H9 (cell line): Measurements from ENCODE around the gene CBX8. TPM values are rescaled to one million over a fixed set of nuclear protein-coding genes. Genes with fewer than 3 reads are reported as not detected.

ENCODE experiments used
- DNase-seq: peaks from one replicate; pipeline ENCODE4 v3.0.0-alpha.2; 2017
- H2AFZ ChIP-seq: one replicate; pipeline ENCODE4 v1.6.1; 2013; ENCODE audit warnings: mild to moderate bottlenecking, low read length, control low read depth, moderate library complexity
- H2AK5ac ChIP-seq: 2 replicates; pipeline ENCODE4 v1.6.1; 2013; ENCODE audit warnings: low read length, control low read depth, mixed read lengths; ENCODE audit not compliant: insufficient read length
- H2BK120ac ChIP-seq: one replicate; pipeline ENCODE4 v1.6.1; 2013; ENCODE audit warnings: low read depth, mild to moderate bottlenecking, low read length, control low read depth, inconsistent platforms; ENCODE audit not compliant: poor library complexity, severe bottlenecking
- H2BK12ac ChIP-seq: 2 replicates; pipeline ENCODE4 v1.6.1; 2013; ENCODE audit warnings: low read length, control low read depth, mixed read lengths, low read depth; ENCODE audit not compliant: insufficient read length
- H2BK15ac ChIP-seq: 2 replicates; pipeline ENCODE4 v1.6.1; 2013; ENCODE audit warnings: low read depth, low read length, control low read depth
- H2BK20ac ChIP-seq: one replicate; pipeline ENCODE4 v1.6.1; 2013; ENCODE audit warnings: low read depth, mild to moderate bottlenecking, low read length, control low read depth, inconsistent platforms; ENCODE audit not compliant: poor library complexity, severe bottlenecking
- H2BK5ac ChIP-seq: 2 replicates; pipeline ENCODE4 v1.6.1; 2013; ENCODE audit warnings: low read length, control low read depth, mixed read lengths; ENCODE audit not compliant: insufficient read length
- H3K14ac ChIP-seq: 2 replicates; pipeline ENCODE4 v1.6.1; 2013; ENCODE audit warnings: low read length, control low read depth; ENCODE audit not compliant: insufficient read depth
- H3K18ac ChIP-seq: 2 replicates; pipeline ENCODE4 v1.6.1; 2013; ENCODE audit warnings: low read depth, mild to moderate bottlenecking, mixed read lengths, low read length, control low read depth; ENCODE audit not compliant: insufficient read length
- H3K23ac ChIP-seq: 2 replicates; pipeline ENCODE4 v1.6.1; 2013; ENCODE audit warnings: low read length, control low read depth, mixed read lengths, low read depth; ENCODE audit not compliant: insufficient read length
- H3K23me2 ChIP-seq: 2 replicates; pipeline ENCODE4 v1.6.1; 2013; ENCODE audit warnings: low read depth, mild to moderate bottlenecking, mixed read lengths, low read length, control low read depth; ENCODE audit not compliant: insufficient read length, poor library complexity, severe bottlenecking
- H3K27ac ChIP-seq: 2 replicates; pipeline ENCODE4 v1.5.1; 2013; ENCODE audit warnings: low read length, control low read depth, mixed read lengths, low read depth; ENCODE audit not compliant: insufficient read length
- H3K27me3 ChIP-seq: 2 replicates; pipeline ENCODE4 v1.6.1; 2013; ENCODE audit warnings: low read length, control low read depth, inconsistent platforms; ENCODE audit not compliant: insufficient read depth
- H3K4ac ChIP-seq: 2 replicates; pipeline ENCODE4 v1.6.1; 2013; ENCODE audit warnings: low read depth, mild to moderate bottlenecking, control low read depth, inconsistent platforms, low read length, moderate library complexity
- H3K4me1 ChIP-seq: 2 replicates; pipeline ENCODE4 v1.6.1; 2013; ENCODE audit warnings: low read length, control low read depth, inconsistent platforms; ENCODE audit not compliant: insufficient read depth
- H3K4me2 ChIP-seq: 2 replicates; pipeline ENCODE4 v1.6.1; 2013; ENCODE audit warnings: low read length, control low read depth, mixed read lengths; ENCODE audit not compliant: insufficient read length, insufficient read depth
- H3K56ac ChIP-seq: 2 replicates; pipeline ENCODE4 v1.6.1; 2013; ENCODE audit warnings: low read depth, mild to moderate bottlenecking, mixed read lengths, low read length, control low read depth; ENCODE audit not compliant: insufficient read length
- H3K79me1 ChIP-seq: 2 replicates; pipeline ENCODE4 v1.6.1; 2013; ENCODE audit warnings: low read depth, mild to moderate bottlenecking, moderate library complexity, low read length, control low read depth, inconsistent platforms; ENCODE audit not compliant: insufficient read depth, poor library complexity, severe bottlenecking
- H3K79me2 ChIP-seq: 2 replicates; pipeline ENCODE4 v1.6.1; 2013; ENCODE audit warnings: low read length, control low read depth, inconsistent platforms; ENCODE audit not compliant: insufficient read depth
- H3K9ac ChIP-seq: 2 replicates; pipeline ENCODE4 v1.6.1; 2013; ENCODE audit warnings: low read length, control low read depth, mixed read lengths; ENCODE audit not compliant: insufficient read length; ENCODE audit errors: extremely low read depth
- H3K9me3 ChIP-seq: one replicate; pipeline ENCODE4 v1.6.1; 2013; ENCODE audit warnings: low read depth, low read length, inconsistent platforms; ENCODE audit not compliant: control insufficient read depth
- H3T11ph ChIP-seq: one replicate; pipeline ENCODE4 v1.6.1; 2013; ENCODE audit warnings: mild to moderate bottlenecking, low read length, control low read depth, inconsistent platforms
- H4K20me1 ChIP-seq: one replicate; pipeline ENCODE4 v1.6.1; 2013; ENCODE audit not compliant: control insufficient read depth, insufficient read length, insufficient read depth
- H4K5ac ChIP-seq: 2 replicates; pipeline ENCODE4 v1.6.1; 2013; ENCODE audit warnings: low read depth, mild to moderate bottlenecking, mixed read lengths, low read length, control low read depth; ENCODE audit not compliant: insufficient read length
- H4K8ac ChIP-seq: replicated peaks from 2 replicates; pipeline ENCODE4 v1.6.1; 2013; ENCODE audit warnings: low read length, control low read depth, mixed read lengths, low read depth; ENCODE audit not compliant: insufficient read length
- H4K91ac ChIP-seq: 2 replicates; pipeline ENCODE4 v1.6.1; 2013; ENCODE audit warnings: low read depth, mild to moderate bottlenecking, moderate library complexity, mixed read lengths, low read length, control low read depth; ENCODE audit not compliant: insufficient read length
- H3K27ac Mint-ChIP-seq, 3 experiments: 2 replicates in 2 of 3; 3 replicates in 1 of 3; pipeline ENCODE4 v1.8.0; 2020 to 2021; ENCODE audit warnings: mixed read lengths in 3 of 3, mild to moderate bottlenecking in 1 of 3, moderate library complexity in 1 of 3
- H3K27me3 Mint-ChIP-seq: 2 replicates; pipeline ENCODE4 v1.8.0; 2021; ENCODE audit warnings: low read depth, mild to moderate bottlenecking, moderate library complexity, mixed read lengths
- H3K36me3 Mint-ChIP-seq, 3 experiments: 2 replicates in 2 of 3; 3 replicates in 1 of 3; pipeline ENCODE4 v1.8.0; 2020 to 2021; ENCODE audit warnings: low read depth in 3 of 3, mixed read lengths in 3 of 3; ENCODE audit not compliant: insufficient read depth in 1 of 3
- H3K4me1 Mint-ChIP-seq, 2 experiments: 2 replicates each; pipeline ENCODE4 v1.8.0; 2020; ENCODE audit warnings: mixed read lengths in 2 of 2
- H3K4me3 Mint-ChIP-seq, 2 experiments: 2 replicates in 1 of 2; 3 replicates in 1 of 2; pipeline ENCODE4 v1.8.0; 2020 to 2021; ENCODE audit warnings: mild to moderate bottlenecking in 2 of 2, mixed read lengths in 2 of 2, moderate library complexity in 1 of 2
- H3K9me3 Mint-ChIP-seq, 2 experiments: 2 replicates in 1 of 2; 3 replicates in 1 of 2; pipeline ENCODE4 v1.8.0; 2020; ENCODE audit warnings: mild to moderate bottlenecking in 2 of 2, mixed read lengths in 2 of 2, moderate library complexity in 1 of 2
- CTCF ChIP-seq: fragments of 200-600 bp; sonication (generic); conservative IDR thresholded peaks from 3 replicates; pipeline ENCODE4 v1.8.0; 2021; ENCODE audit warnings: antibody characterized with exemption, mild to moderate bottlenecking
- WGBS: extraction: QIAGEN DNeasy Blood & Tissue Kit; methylation state at CpG from one replicate; pipeline ENCODE4 v1.1.7; 2013; ENCODE audit warnings: missing lambda C conversion rate, low lambda C conversion rate, mixed read lengths; ENCODE audit not compliant: insufficient read length; ENCODE audit errors: extremely low coverage; 5-methylcytosine and 5-hydroxymethylcytosine counted together
- total RNA-seq: library from RNA; stranded (reverse); gene quantifications from 2 replicates; pipeline ENCODE4 v1.2.1, GENCODE V29; 2021

CBX8 gene
- total RNA-seq, 1 experiment from 2014 or later = 1.2 TPM

DNA sequence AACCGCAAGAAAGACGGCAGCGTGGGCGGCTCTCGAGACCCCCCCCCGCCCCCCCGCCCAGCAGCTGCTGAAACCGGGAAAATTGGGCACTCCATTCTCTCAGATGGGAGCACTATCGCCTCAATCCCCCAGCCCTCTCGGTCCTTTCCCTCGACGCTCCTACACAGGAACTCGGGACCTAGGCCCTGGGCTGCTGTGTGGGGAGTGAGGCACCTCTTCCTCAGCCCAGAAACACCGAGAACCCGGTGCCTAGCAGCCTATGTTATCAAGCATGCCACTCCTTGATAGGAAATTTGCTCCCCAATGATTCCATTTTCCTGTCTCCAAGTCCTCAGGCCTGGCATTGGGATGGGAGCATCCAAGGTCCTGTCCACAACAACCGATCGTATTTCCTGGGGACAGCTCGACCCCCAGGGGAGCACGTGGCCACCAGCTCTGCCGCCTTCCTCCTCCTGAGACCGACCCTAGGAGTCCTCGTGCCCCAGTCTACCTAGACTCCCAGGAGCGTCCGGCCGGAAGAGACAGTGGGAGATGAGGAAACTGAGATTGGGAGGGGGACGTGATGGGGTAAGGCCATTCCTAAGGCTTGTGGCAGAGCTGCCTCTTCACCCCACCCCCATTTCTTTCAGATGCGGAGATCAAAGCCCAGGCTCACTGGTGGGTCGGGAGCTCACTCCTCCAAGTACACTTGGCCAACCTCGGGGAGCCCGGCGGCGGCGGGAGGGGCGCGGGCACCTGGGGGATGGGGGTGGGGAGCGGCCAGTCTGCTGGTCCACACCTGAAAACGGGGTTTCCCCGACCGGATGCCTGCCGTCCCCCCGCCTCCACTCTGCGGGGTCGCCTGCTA lies 17.5 kb upstream of the CBX8 start:
- Mint-ChIP-seq H3K9me3 (peaks cover 0 to 9% of the 10 kb centered on the region in 2 experiments; a peak in 1 of 5 replicates), H3K4me1 (peaks cover 23 to 29% of the 10 kb centered on the region in 2 experiments), H3K27ac (peak overlapping the region in 1 of 3 experiments; percentile 55; a peak in 1 of 7 replicates), H3K36me3 (no peaks in the 10 kb centered on the region; a peak in 1 of 7 replicates), H3K4me3 (peak overlapping the region; percentile 1 to 74), H3K27me3 (peaks cover 91% of the 10 kb centered on the region)
- no CpG with 5 or more reads among the region's 43 CpGs for WGBS
- Histone ChIP-seq H2BK15ac (no peak overlapping the region), H4K8ac (no peak overlapping the region), H2BK120ac (no peak overlapping the region), H3K79me2 (no peaks in the 10 kb centered on the region), H4K91ac (no peak overlapping the region), H3K4me1 (no peaks in the 10 kb centered on the region), H3K56ac (no peak overlapping the region), H3K4ac (no peak overlapping the region), H3K79me1 (no peaks in the 10 kb centered on the region), H3K23ac (no peak overlapping the region), H3K23me2 (peaks cover 5% of the 10 kb centered on the region), H3K18ac (peak overlapping the region; percentile 19), H2BK20ac (peak overlapping the region; percentile 26), H4K5ac (no peak overlapping the region), H2BK12ac (no peak overlapping the region), H2AFZ (no peak overlapping the region), H3T11ph (no peak overlapping the region), H3K14ac (0 out of 2 replicates have a peak overlapping the region, but pooled peaks have one; percentile 20), H3K27ac (no peak overlapping the region), H2BK5ac (no peak overlapping the region), H3K9me3 (no peaks in the 10 kb centered on the region), H3K4me2 (peak overlapping the region; percentile 9), H2AK5ac (no peak overlapping the region), H4K20me1 (no peaks in the 10 kb centered on the region), H3K27me3 (peaks cover 80% of the 10 kb centered on the region), H3K9ac (no peak overlapping the region)
- peak; percentile 76 for DNase-seq
- TF ChIP-seq CTCF = no peak
